ENCODE data around the gene CFAP57.

The CFAP57 gene

DNA sequence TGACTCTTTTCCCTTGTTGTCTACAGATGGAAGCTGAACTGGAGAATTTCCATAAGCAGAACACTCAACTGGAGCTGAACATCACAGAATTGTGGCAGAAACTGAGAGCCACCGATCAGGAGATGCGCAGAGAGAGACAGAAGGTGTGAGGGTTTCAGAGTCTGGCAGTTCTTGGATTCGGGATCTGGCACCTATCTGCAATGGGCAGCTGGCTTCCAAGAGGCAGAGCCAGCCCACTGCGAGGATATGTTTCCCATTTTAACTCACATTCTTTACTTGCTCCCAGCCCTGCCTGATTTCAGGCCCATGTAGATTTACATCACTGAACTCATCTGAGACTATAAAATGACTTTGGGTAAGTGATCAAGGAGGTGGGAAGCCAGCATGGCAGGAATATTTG lies 60.4 kb downstream of the CFAP57 start:
- Histone ChIP-seq H3K9ac (no peak overlapping the region), H2AFZ (ENCODE audit: low read depth) (no peak overlapping the region)

DNA sequence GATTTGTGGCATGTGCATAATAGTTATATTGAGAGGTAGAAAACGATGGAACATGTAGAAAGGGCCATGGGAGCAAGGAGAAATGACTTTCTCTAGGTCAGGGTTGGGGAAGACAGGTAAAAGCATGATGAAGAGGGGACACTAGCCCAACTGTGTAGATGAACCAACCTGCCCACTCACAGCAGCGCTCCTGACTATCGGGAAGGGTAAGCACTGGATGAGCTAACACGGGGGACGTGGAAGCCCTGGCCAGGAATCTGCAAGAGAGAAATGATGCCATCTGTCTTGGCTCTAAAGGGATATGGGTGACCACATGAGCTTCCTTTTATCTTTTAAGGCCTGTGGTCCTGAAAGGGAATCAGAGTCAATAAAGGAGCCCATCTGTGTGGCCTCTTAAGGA lies 61.5 kb downstream of the CFAP57 start:
- Histone ChIP-seq H3K27ac (no peak overlapping the region), H4K20me1 (ENCODE audit: insufficient read depth) (no peaks in the 10 kb centered on the region), H2AFZ (ENCODE audit: low read depth) (no peak overlapping the region), H3K4me2 (no peak overlapping the region), H3K79me2 (ENCODE audit: insufficient read depth, low read depth) (no peaks in the 10 kb centered on the region), H3K9ac (no peak overlapping the region), H3K4me1 (ENCODE audit: low read depth, poor library complexity, severe bottlenecking) (no peaks in the 10 kb centered on the region), H3K4me3 (IDR thresholded peaks at IDR 0.05; ENCODE audit: insufficient read depth, low read depth, low read length) (no peak overlapping the region), H3K27me3 (ENCODE audit: insufficient read depth, low read depth) (no peaks in the 10 kb centered on the region), H3K36me3 (ENCODE audit: insufficient read depth) (no peaks in the 10 kb centered on the region)
- TF ChIP-seq, protein P1, sequence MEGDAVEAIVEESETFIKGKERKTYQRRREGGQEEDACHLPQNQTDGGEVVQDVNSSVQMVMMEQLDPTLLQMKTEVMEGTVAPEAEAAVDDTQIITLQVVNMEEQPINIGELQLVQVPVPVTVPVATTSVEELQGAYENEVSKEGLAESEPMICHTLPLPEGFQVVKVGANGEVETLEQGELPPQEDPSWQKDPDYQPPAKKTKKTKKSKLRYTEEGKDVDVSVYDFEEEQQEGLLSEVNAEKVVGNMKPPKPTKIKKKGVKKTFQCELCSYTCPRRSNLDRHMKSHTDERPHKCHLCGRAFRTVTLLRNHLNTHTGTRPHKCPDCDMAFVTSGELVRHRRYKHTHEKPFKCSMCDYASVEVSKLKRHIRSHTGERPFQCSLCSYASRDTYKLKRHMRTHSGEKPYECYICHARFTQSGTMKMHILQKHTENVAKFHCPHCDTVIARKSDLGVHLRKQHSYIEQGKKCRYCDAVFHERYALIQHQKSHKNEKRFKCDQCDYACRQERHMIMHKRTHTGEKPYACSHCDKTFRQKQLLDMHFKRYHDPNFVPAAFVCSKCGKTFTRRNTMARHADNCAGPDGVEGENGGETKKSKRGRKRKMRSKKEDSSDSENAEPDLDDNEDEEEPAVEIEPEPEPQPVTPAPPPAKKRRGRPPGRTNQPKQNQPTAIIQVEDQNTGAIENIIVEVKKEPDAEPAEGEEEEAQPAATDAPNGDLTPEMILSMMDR (conservative IDR thresholded peaks at IDR 0.05; ENCODE audit: low read depth, low read length), result no peak

More for the DNA sequence above, 60.4 kb downstream of the CFAP57 start:
- H3K4me1 ChIP-seq (ENCODE audit: low read depth, poor library complexity, severe bottlenecking), result no peaks in the 10 kb centered on the region
- TF ChIP-seq, protein P1 (conservative IDR thresholded peaks at IDR 0.05; ENCODE audit: low read depth, low read length), result no peak
- H3K4me2 ChIP-seq, result no peak overlapping the region
- H3K79me2 ChIP-seq (ENCODE audit: insufficient read depth, low read depth), result no peaks in the 10 kb centered on the region
- H3K27me3 ChIP-seq (ENCODE audit: insufficient read depth, low read depth), result no peaks in the 10 kb centered on the region
- H3K36me3 ChIP-seq (ENCODE audit: insufficient read depth), result no peaks in the 10 kb centered on the region
- H3K4me3 ChIP-seq (IDR thresholded peaks at IDR 0.05; ENCODE audit: insufficient read depth, low read depth, low read length), result no peak overlapping the region
- H4K20me1 ChIP-seq (ENCODE audit: insufficient read depth), result no peaks in the 10 kb centered on the region
- no peak overlapping the region for H3K27ac ChIP-seq

DNA sequence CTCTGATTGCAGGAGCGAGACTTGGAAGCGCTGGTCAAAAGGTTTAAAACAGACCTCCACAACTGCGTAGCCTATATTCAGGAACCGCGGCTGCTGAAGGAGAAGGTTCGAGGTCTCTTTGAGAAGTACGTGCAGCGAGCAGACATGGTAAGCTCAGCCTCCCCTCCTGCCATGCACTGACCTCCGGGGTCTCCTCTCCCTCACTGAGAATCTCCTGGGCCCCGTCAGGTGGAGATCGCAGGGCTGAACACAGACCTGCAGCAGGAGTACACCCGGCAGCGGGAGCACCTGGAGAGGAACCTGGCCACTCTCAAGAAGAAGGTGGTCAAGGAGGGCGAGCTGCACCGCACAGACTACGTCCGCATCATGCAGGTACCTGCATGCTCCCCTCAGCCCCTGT lies 62.1 kb downstream of the CFAP57 start:
- no peaks in the 10 kb centered on the region for H3K79me2 ChIP-seq (ENCODE audit: insufficient read depth, low read depth)
- no peak overlapping the region for H3K9ac ChIP-seq
- no peak overlapping the region for H3K27ac ChIP-seq
- H2AFZ ChIP-seq (ENCODE audit: low read depth), result no peak overlapping the region
- H3K4me3 ChIP-seq (IDR thresholded peaks at IDR 0.05; ENCODE audit: insufficient read depth, low read depth, low read length), result no peak overlapping the region
- no peak overlapping the region for H3K4me2 ChIP-seq
- no peaks in the 10 kb centered on the region for H3K36me3 ChIP-seq (ENCODE audit: insufficient read depth)
- no peaks in the 10 kb centered on the region for H3K27me3 ChIP-seq (ENCODE audit: insufficient read depth, low read depth)
- no peaks in the 10 kb centered on the region for H4K20me1 ChIP-seq (ENCODE audit: insufficient read depth)
- TF ChIP-seq, protein P1 (conservative IDR thresholded peaks at IDR 0.05; ENCODE audit: low read depth, low read length), result no peak
- no peaks in the 10 kb centered on the region for H3K4me1 ChIP-seq (ENCODE audit: low read depth, poor library complexity, severe bottlenecking)

DNA sequence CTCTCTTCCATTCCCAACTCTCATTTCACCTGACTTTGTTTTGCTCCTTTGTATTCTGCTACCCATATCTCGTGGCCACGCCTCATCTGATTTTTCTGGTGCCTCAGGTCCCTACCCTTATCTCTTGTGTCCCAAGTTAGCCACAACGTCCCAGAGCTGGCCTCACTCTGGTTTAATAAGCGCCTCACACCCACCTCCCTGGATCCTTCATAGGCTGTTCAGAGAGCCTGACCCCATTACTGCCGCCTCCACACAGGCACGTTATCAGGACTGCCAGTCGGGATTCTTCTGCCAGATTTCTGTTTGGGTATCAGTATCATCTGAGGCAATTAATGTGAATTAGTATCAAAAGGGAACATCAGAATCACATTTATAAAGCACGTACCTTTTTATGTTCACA lies 62.9 kb downstream of the CFAP57 start:
- Histone ChIP-seq H3K36me3 (ENCODE audit: insufficient read depth) (no peaks in the 10 kb centered on the region), H3K4me2 (no peak overlapping the region), H2AFZ (ENCODE audit: low read depth) (no peak overlapping the region), H3K4me3 (IDR thresholded peaks at IDR 0.05; ENCODE audit: insufficient read depth, low read depth, low read length) (no peak overlapping the region), H3K79me2 (ENCODE audit: insufficient read depth, low read depth) (no peaks in the 10 kb centered on the region), H4K20me1 (ENCODE audit: insufficient read depth) (no peaks in the 10 kb centered on the region), H3K4me1 (ENCODE audit: low read depth, poor library complexity, severe bottlenecking) (no peaks in the 10 kb centered on the region), H3K27me3 (ENCODE audit: insufficient read depth, low read depth) (no peaks in the 10 kb centered on the region), H3K9ac (no peak overlapping the region), H3K27ac (no peak overlapping the region)
- TF ChIP-seq, protein P1 (conservative IDR thresholded peaks at IDR 0.05; ENCODE audit: low read depth, low read length), result no peak
